PFSK-1 (cell line): ENCODE measurements around the gene KIAA1549.

Source experiments
- FOXP2 ChIP-seq: optimal IDR thresholded peaks from 2 replicates; pipeline ENCODE3; 2011; ENCODE audit warnings: borderline replicate concordance, control low read depth, inconsistent platforms; ENCODE audit not compliant: insufficient read depth; ENCODE audit errors: extremely low read length, extremely low read depth
- POLR2AphosphoS5 ChIP-seq: IDR thresholded peaks from 2 replicates; pipeline ENCODE4 v1.6.1; 2012; ENCODE audit warnings: low read depth, mild to moderate bottlenecking, control low read depth, low read length, moderate library complexity
- SIN3A ChIP-seq: IDR thresholded peaks from 2 replicates; pipeline ENCODE4 v1.6.1; 2012; ENCODE audit warnings: mild to moderate bottlenecking, low read length, moderate library complexity, borderline replicate concordance; ENCODE audit not compliant: insufficient read depth
- TAF1 ChIP-seq: IDR thresholded peaks from 2 replicates; pipeline ENCODE4 v1.6.1; 2012; ENCODE audit warnings: low read length, control low read depth, borderline replicate concordance; ENCODE audit not compliant: insufficient read depth
- TF ChIP-seq, protein P1 (sequence below), 2 experiments: IDR thresholded peaks; 2 replicates each; pipeline versions ENCODE4 v1.6.1 to v1.8.0; 2011 to 2012; ENCODE audit warnings: low read depth in 2 of 2, low read length in 2 of 2, control low read depth in 1 of 2, inconsistent platforms in 1 of 2, mild to moderate bottlenecking in 1 of 2, moderate library complexity in 1 of 2; ENCODE audit not compliant: insufficient read depth in 1 of 2

KIAA1549 gene

DNA sequence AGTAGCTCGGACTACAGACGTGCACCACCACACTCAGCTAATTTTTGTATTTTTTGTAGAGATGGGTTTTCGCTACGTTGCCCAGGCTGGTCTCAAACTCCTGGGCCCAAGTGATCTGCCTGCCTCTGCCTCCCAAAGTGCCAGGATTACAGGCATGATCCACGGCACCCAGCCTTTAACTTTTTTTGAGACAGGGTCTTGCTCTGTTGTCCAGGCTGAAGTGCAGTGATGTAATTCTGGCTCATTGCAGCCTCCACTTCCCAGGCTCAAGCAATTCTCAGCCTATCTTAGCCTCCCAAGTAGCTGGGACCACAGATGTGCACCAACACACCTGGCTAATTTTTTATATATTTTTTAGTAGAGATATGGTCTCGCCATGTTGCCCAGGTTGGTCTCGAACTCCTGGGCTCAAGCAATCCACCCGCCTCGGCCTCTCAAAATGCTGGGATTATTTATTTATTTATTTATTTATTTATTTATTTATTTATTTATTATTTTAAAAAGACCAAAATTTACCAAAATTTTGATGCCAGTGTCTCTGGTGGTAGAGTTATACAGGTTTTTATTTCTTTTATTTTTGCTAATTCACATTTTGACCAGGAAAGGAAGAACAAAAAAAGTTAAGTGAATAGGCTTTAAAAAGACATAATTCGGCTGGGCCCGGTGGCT lies 158.2 kb downstream of the KIAA1549 start:
- TF ChIP-seq TAF1 (no peak), POLR2AphosphoS5 (no peak), SIN3A (no peak), FOXP2 (no peak)
- TF ChIP-seq, protein P1, sequence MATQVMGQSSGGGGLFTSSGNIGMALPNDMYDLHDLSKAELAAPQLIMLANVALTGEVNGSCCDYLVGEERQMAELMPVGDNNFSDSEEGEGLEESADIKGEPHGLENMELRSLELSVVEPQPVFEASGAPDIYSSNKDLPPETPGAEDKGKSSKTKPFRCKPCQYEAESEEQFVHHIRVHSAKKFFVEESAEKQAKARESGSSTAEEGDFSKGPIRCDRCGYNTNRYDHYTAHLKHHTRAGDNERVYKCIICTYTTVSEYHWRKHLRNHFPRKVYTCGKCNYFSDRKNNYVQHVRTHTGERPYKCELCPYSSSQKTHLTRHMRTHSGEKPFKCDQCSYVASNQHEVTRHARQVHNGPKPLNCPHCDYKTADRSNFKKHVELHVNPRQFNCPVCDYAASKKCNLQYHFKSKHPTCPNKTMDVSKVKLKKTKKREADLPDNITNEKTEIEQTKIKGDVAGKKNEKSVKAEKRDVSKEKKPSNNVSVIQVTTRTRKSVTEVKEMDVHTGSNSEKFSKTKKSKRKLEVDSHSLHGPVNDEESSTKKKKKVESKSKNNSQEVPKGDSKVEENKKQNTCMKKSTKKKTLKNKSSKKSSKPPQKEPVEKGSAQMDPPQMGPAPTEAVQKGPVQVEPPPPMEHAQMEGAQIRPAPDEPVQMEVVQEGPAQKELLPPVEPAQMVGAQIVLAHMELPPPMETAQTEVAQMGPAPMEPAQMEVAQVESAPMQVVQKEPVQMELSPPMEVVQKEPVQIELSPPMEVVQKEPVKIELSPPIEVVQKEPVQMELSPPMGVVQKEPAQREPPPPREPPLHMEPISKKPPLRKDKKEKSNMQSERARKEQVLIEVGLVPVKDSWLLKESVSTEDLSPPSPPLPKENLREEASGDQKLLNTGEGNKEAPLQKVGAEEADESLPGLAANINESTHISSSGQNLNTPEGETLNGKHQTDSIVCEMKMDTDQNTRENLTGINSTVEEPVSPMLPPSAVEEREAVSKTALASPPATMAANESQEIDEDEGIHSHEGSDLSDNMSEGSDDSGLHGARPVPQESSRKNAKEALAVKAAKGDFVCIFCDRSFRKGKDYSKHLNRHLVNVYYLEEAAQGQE (IDR thresholded peaks at IDR 0.05; ENCODE audit: insufficient read depth in 1 of 2, low read depth in 2 of 2, low read length in 2 of 2), result no peak

DNA sequence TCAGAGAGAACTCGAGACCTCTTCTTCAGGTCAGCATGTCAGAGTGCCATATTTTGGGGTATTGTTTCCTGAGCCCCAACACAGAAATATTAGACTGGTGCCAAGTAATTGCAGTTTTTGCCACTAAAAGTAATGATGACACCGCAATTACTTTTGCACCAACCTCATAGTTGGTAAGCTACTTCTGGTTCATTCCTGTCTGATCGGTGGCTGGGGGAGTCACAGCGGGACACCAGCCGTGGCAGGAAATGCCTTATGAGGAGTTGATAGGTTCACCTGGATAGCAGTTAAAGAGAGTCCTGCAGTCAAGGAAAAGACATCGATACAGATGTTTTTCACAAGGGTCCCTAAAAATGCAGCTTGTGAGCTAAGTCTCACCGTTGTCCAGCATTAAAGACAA lies 159.3 kb downstream of the KIAA1549 start:
- TF ChIP-seq FOXP2 (no peak), TAF1 (no peak), POLR2AphosphoS5 (no peak), SIN3A (no peak)
- TF ChIP-seq, protein P1 (IDR thresholded peaks at IDR 0.05; ENCODE audit: insufficient read depth in 1 of 2, low read depth in 2 of 2, low read length in 2 of 2), result no peak

DNA sequence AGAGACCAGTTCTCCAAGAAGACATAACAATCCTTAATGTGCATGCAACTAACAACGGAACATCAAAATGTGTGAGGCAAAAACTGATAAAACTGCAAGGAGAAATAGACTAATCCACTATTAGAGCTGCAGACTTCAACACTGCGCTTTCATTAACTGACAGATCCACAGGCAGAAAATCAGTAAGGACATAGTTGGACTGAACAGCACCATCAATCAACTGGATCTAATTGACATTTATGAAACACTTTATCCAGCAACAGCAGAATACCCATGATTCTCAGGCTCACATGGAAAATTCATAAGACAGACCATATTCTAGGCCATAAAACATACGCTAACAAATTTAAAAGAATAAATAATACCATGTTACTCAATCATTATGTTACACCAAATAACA lies 161.6 kb downstream of the KIAA1549 start:
- TF ChIP-seq POLR2AphosphoS5 (no peak), FOXP2 (no peak), TAF1 (no peak), SIN3A (no peak)
- TF ChIP-seq, protein P1 (IDR thresholded peaks at IDR 0.05; ENCODE audit: insufficient read depth in 1 of 2, low read depth in 2 of 2, low read length in 2 of 2), result no peak

DNA sequence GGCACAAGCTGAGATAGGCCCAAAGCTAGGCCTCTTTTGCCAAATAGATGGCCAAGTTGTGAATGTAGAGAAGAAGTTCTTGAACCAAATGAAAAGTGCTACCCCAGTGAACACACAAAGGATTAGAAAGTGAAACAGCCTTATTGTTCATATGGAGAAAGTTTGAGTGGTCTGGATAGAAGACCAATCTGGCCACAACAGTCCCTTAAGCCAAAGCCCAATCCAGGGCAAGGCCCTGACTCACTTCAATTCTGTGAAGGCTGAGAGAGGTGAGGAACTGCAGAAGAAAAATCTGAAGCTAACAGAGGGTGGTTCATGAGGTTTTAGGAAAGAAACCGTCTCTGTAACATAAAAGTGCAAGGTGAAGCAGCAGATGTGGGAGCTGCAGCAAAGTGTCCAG lies 164.5 kb downstream of the KIAA1549 start:
- TF ChIP-seq POLR2AphosphoS5, result no peak
- no peak for TF ChIP-seq TAF1
- TF ChIP-seq, protein P1 (IDR thresholded peaks at IDR 0.05; ENCODE audit: insufficient read depth in 1 of 2, low read depth in 2 of 2, low read length in 2 of 2), result no peak
- no peak for TF ChIP-seq FOXP2
- TF ChIP-seq SIN3A, result no peak
